ENCODE data around the gene IRF2BP2.

IRF2BP2 gene

GRCh38 chr1:234600418-234601281 is 9.3 kb downstream of the IRF2BP2 start (continued):
- no peak; the same call in 1 of the 2 replicates for TF ChIP-seq ZNF610 (tag by site-specific recombination; IDR thresholded peaks at IDR 0.05; ENCODE audit: borderline replicate concordance)
- TF ChIP-seq ZNF571 (tag by site-specific recombination; IDR thresholded peaks at IDR 0.05), result no peak
- TF ChIP-seq ZNF211 (tag by site-specific recombination; IDR thresholded peaks at IDR 0.05; ENCODE audit: low read depth), result no peak
- no peak for TF ChIP-seq ZNF521 (tag by site-specific recombination; IDR thresholded peaks at IDR 0.05)
- no peak for TF ChIP-seq ZNF658 (tag by site-specific recombination; IDR thresholded peaks at IDR 0.05)
- no peak for TF ChIP-seq ZNF221 (tag by site-specific recombination; IDR thresholded peaks at IDR 0.05; ENCODE audit: borderline replicate concordance)
- TF ChIP-seq ZNF639 (tag by site-specific recombination; IDR thresholded peaks at IDR 0.05), result no peak
- TF ChIP-seq FEZF1 (tag by site-specific recombination; IDR thresholded peaks at IDR 0.05), result peak; percentile 21; the same call in 1 of the 2 replicates
- no peak; the same call in 1 of the 2 replicates for TF ChIP-seq KLF17 (tag by site-specific recombination; IDR thresholded peaks at IDR 0.05)
- no peak for TF ChIP-seq HOXA7 (CRISPR knock-in tag; IDR thresholded peaks at IDR 0.05; ENCODE audit: borderline replicate concordance)
- no peak for TF ChIP-seq GLI2 (tag by site-specific recombination; IDR thresholded peaks at IDR 0.05; ENCODE audit: borderline replicate concordance, low read depth)
- TF ChIP-seq PATZ1 (tag by site-specific recombination; IDR thresholded peaks at IDR 0.05), result no peak; the same call in 1 of the 2 replicates
- TF ChIP-seq ZNF473 (tag by site-specific recombination; IDR thresholded peaks at IDR 0.05), result no peak
- 0 out of 2 replicates have a peak, but pooled peaks have one; percentile 5 for TF ChIP-seq ELK4 (IDR thresholded peaks at IDR 0.05; ENCODE audit: borderline replicate concordance, low read depth, low read length)
- TF ChIP-seq INSM2 (tag by site-specific recombination; IDR thresholded peaks at IDR 0.05), result no peak
- no peak for TF ChIP-seq ZNF747 (tag by site-specific recombination; IDR thresholded peaks at IDR 0.05)
- no peak for TF ChIP-seq CTCF (tag by site-specific recombination; IDR thresholded peaks at IDR 0.05)
- TF ChIP-seq ZNF2 (tag by site-specific recombination; IDR thresholded peaks at IDR 0.05), result 0 out of 2 replicates have a peak, but pooled peaks have one; percentile 6
- TF ChIP-seq ZNF174 (tag by site-specific recombination; IDR thresholded peaks at IDR 0.05), result no peak
- TF ChIP-seq OSR2 (tag by site-specific recombination; IDR thresholded peaks at IDR 0.05), result no peak
- no peak for TF ChIP-seq ZNF354C (tag by site-specific recombination; IDR thresholded peaks at IDR 0.05; ENCODE audit: borderline replicate concordance, low read depth)
- no peak for TF ChIP-seq BCL6B (tag by site-specific recombination; IDR thresholded peaks at IDR 0.05)
- no peak for TF ChIP-seq ZFP41 (tag by site-specific recombination; IDR thresholded peaks at IDR 0.05; ENCODE audit: borderline replicate concordance)
- TF ChIP-seq PRDM10 (tag by site-specific recombination; IDR thresholded peaks at IDR 0.05), result 0 out of 2 replicates have a peak, but pooled peaks have one; percentile 14

Measured in HEK293 (cell line).